Activated gamma-delta T cell (primary cell): ENCODE results near the gene FBLN1.
"Not testable (repeated sequence)": the region's sequence is repeated elsewhere in the genome, so short reads cannot be mapped to it uniquely, and the experiment has no call there.

Source experiments
- DNase-seq: peaks from one replicate; lab custom pipeline; 2025; lab: John Stamatoyannopoulos, UW

Gene FBLN1

GRCh38 chr22:45548991-45549761, 46.5 kb downstream of the FBLN1 start:
- no peak for DNase-seq

- no peak for DNase-seq
Measured at GRCh38 chr22:45549762-45550378, 47.2 kb downstream of the FBLN1 start.

- DNase-seq, result no peak
Measured at GRCh38 chr22:45550416-45550815, 47.7 kb downstream of the FBLN1 start.

- no peak for DNase-seq
Measured at GRCh38 chr22:45550891-45551290, 48.2 kb downstream of the FBLN1 start.

GRCh38 chr22:45551310-45552016, 48.8 kb downstream of the FBLN1 start:
- DNase-seq, result no peak

GRCh38 chr22:45552017-45552411, 49.3 kb downstream of the FBLN1 start:
- no peak for DNase-seq

- DNase-seq, result no peak
Measured at GRCh38 chr22:45552580-45553350, 50.1 kb downstream of the FBLN1 start.

- no peak for DNase-seq
Measured at GRCh38 chr22:45553351-45554039, 50.8 kb downstream of the FBLN1 start.

- no peak for DNase-seq
Measured at GRCh38 chr22:45554040-45554406, 51.3 kb downstream of the FBLN1 start.

- no peak for DNase-seq
Measured at GRCh38 chr22:45554861-45555260, 52.2 kb downstream of the FBLN1 start.

GRCh38 chr22:45557926-45558325, 55.2 kb downstream of the FBLN1 start:
- not testable (repeated sequence) for DNase-seq

GRCh38 chr22:45560092-45560491, 57.4 kb downstream of the FBLN1 start:
- not testable (repeated sequence) for DNase-seq

- DNase-seq, result not testable (repeated sequence)
Measured at GRCh38 chr22:45560761-45561160, 58.1 kb downstream of the FBLN1 start.

- no peak for DNase-seq
Measured at GRCh38 chr22:45562102-45562501, 59.4 kb downstream of the FBLN1 start.

- no peak for DNase-seq
Measured at GRCh38 chr22:45562537-45563361, 60.1 kb downstream of the FBLN1 start.

- DNase-seq, result no peak
Measured at GRCh38 chr22:45563362-45564040, 60.8 kb downstream of the FBLN1 start.

- no peak for DNase-seq
Measured at GRCh38 chr22:45564349-45565030, 61.8 kb downstream of the FBLN1 start.

GRCh38 chr22:45565171-45565570, 62.5 kb downstream of the FBLN1 start:
- DNase-seq, result no peak

- DNase-seq, result no peak
Measured at GRCh38 chr22:45565973-45566372, 63.3 kb downstream of the FBLN1 start.

- DNase-seq, result no peak
Measured at GRCh38 chr22:45568213-45568612, 65.5 kb downstream of the FBLN1 start.
